Measurements from ENCODE around the gene GABRR3.

GABRR3 gene

DNA sequence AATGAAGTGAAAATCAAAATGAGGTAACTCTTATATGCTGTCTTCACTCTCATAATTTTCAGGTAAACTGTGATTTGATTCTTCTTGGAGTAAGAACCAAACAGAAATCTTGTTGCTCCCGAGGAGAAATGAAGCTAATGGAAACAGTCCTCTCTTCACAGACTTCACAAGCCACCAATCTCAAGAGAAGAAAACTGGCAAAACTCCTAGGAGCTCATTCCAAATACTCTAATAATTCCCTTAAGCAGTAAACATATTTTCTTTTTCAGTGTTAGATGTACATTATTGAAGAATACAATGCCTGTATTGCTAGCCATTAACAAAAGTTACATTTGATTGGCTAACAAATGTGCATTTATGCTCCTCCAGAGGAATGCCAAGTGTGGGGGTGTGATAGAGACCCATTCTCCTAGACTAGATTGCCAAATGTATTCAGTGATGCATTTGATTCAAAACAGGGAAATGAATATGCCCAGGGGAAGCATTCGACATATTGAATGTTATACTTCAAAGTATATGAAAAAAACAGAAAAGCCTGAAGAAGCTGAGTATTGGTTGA, 51.1 kb downstream of the GABRR3 start:
- H3K36me3 ChIP-seq (ENCODE audit: insufficient read depth, low read length): no peaks in the 10 kb centered on the region
- peaks cover 9% of the 10 kb centered on the region for H3K27me3 ChIP-seq (ENCODE audit: control insufficient read depth, insufficient read depth, low read length)
- H3K4me2 ChIP-seq (ENCODE audit: low read length): no peak overlapping the region
- no peaks in the 10 kb centered on the region for H3K4me1 ChIP-seq (ENCODE audit: control insufficient read depth, insufficient read depth, low read length)
- no peak overlapping the region for H3K9ac ChIP-seq (ENCODE audit: low read depth, low read length)
- no peak overlapping the region for H3K4me3 ChIP-seq (ENCODE audit: low read length)
- H3K9me3 ChIP-seq (replicated peaks; ENCODE audit: low read length): no peaks in the 10 kb centered on the region

DNA sequence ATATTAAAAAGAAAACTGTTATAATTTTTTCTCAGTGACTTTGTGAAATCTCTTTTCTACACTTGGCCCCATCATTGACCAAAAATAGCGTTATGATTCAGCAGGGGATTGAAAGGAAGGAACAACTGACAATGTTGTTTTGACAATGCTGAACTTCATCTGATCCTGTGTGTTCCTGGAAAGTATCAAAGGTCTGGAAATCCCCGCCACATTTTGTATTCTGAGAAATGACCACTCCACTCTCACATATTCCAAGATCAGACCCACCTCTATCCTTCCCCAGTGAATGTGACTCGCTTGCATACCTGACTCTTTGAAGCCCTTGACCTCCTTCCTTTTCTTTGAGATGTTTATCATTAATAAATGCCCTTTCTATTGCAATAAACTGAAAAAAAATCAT, 53.2 kb downstream of the GABRR3 start:
- Histone ChIP-seq H3K9ac (ENCODE audit: low read depth, low read length) (no peak overlapping the region), H3K36me3 (ENCODE audit: insufficient read depth, low read length) (no peaks in the 10 kb centered on the region), H3K4me1 (ENCODE audit: control insufficient read depth, insufficient read depth, low read length) (no peaks in the 10 kb centered on the region), H3K27me3 (ENCODE audit: control insufficient read depth, insufficient read depth, low read length) (peaks cover 9% of the 10 kb centered on the region), H3K4me3 (ENCODE audit: low read length) (no peak overlapping the region), H3K4me2 (ENCODE audit: low read length) (no peak overlapping the region), H3K9me3 (replicated peaks; ENCODE audit: low read length) (no peaks in the 10 kb centered on the region)

DNA sequence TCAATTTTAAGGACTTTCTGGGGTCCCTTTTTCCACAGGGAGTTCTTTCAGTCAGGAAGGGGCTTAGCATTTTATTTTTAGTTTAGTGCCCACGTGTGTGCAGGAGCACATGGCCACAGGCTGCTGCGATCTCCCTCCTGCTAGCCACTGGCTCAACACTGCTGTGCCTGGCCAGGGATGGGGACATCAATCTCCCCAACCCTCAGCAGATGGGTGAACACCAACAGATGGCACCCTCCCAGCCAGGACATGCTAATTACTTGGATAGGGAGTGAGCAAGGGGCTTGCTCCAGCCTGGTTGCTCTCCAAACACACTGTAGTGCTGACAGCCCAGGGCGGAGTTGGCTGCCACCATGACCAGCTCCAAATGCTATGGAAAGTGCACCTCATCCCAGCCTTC, 55.5 kb downstream of the GABRR3 start:
- Histone ChIP-seq H3K4me3 (ENCODE audit: low read length) (no peak overlapping the region), H3K9ac (ENCODE audit: low read depth, low read length) (no peak overlapping the region), H3K4me1 (ENCODE audit: control insufficient read depth, insufficient read depth, low read length) (no peaks in the 10 kb centered on the region), H3K36me3 (ENCODE audit: insufficient read depth, low read length) (no peaks in the 10 kb centered on the region), H3K27me3 (ENCODE audit: control insufficient read depth, insufficient read depth, low read length) (peaks cover under 1% of the 10 kb centered on the region), H3K9me3 (replicated peaks; ENCODE audit: low read length) (no peaks in the 10 kb centered on the region), H3K4me2 (ENCODE audit: low read length) (no peak overlapping the region)

- no peaks in the 10 kb centered on the region for H3K9me3 ChIP-seq (replicated peaks; ENCODE audit: low read length)
- no peak overlapping the region for H3K4me2 ChIP-seq (ENCODE audit: low read length)
- H3K4me3 ChIP-seq (ENCODE audit: low read length): no peak overlapping the region
- H3K27me3 ChIP-seq (ENCODE audit: control insufficient read depth, insufficient read depth, low read length): no peaks in the 10 kb centered on the region
- peaks cover 15% of the 10 kb centered on the region for H3K4me1 ChIP-seq (ENCODE audit: control insufficient read depth, insufficient read depth, low read length)
- no peaks in the 10 kb centered on the region for H3K36me3 ChIP-seq (ENCODE audit: insufficient read depth, low read length)
- no peak overlapping the region for H3K9ac ChIP-seq (ENCODE audit: low read depth, low read length)
Observed at GRCh38 chr3:97975466-97975865, 59.6 kb downstream of the GABRR3 start.

GRCh38 chr3:97974996-97975395, 60.1 kb downstream of the GABRR3 start:
- H3K9me3 ChIP-seq (replicated peaks; ENCODE audit: low read length): no peaks in the 10 kb centered on the region
- H3K4me3 ChIP-seq (ENCODE audit: low read length): no peak overlapping the region
- H3K9ac ChIP-seq (ENCODE audit: low read depth, low read length): no peak overlapping the region
- H3K4me2 ChIP-seq (ENCODE audit: low read length): no peak overlapping the region
- H3K27me3 ChIP-seq (ENCODE audit: control insufficient read depth, insufficient read depth, low read length): no peaks in the 10 kb centered on the region
- no peaks in the 10 kb centered on the region for H3K36me3 ChIP-seq (ENCODE audit: insufficient read depth, low read length)
- H3K4me1 ChIP-seq (ENCODE audit: control insufficient read depth, insufficient read depth, low read length): peaks cover 17% of the 10 kb centered on the region

DNA sequence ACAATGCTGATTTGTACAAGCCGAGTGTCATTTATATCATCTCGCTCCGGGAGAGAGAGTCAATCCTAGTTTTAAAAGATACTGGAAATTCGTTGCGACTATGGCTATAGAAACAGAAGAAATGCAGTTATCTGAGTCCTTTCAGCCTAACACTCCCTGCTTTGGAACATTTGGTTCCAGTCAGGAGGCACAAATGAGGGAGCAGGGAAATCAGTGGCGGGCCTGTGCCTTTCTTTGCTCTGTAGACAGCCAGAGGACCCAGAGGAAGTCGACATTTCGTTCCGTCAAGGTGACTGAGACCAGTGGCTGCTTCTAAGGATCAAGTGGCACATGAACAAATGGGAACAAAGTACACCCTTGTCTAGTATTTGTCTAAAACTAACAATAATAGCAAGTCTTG, 62.1 kb downstream of the GABRR3 start:
- no peaks in the 10 kb centered on the region for H3K9me3 ChIP-seq (replicated peaks; ENCODE audit: low read length)
- H3K4me2 ChIP-seq (ENCODE audit: low read length): peak overlapping the region; percentile 82
- H3K4me3 ChIP-seq (ENCODE audit: low read length): peak overlapping the region; percentile 72
- no peaks in the 10 kb centered on the region for H3K36me3 ChIP-seq (ENCODE audit: insufficient read depth, low read length)
- peaks cover 17% of the 10 kb centered on the region for H3K4me1 ChIP-seq (ENCODE audit: control insufficient read depth, insufficient read depth, low read length)
- no peaks in the 10 kb centered on the region for H3K27me3 ChIP-seq (ENCODE audit: control insufficient read depth, insufficient read depth, low read length)
- no peak overlapping the region for H3K9ac ChIP-seq (ENCODE audit: low read depth, low read length)

DNA sequence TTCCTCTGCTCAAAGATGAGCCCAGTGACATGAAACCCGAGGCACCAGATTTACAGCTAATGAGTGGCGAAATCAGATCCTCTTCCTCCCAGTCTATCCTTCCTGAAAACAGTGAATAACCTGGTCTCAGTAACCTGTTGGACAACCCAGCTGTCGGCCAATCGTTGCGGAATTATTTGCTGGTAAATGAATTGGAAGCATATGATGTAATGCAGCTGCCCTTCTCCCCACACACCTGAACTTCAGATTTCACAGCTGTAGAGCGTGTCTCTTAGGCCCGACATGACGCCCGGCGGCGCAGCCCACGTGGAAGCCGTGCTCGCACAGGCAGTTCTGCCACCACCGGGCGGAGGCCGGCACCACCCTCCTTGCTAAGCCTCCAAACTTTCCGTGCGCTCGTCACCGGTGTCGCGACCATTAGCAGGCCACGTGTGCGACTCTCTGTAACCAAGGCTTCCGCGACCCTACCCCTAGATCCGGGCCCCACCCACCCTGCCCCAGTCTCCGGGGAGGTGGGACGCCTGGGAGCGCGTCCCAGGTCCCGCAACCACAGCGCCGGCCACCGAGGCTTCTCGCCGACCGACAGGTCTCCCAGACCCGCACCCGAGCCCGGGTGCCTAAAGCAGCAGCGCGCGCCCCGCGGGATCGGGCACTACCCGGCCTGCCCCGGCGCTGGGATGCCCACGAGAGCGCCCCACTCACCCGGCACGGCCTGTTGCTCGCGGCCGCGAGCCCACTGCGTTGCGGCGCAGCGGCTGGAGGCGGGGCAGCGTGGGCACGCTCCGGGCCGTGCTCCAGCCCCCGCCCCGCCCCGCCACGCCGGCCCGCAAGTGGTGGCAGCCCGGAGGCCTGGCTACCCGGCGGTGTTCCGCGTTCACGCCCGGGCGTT, 63.2 kb downstream of the GABRR3 start, which contains the start of gene RIOX2:
Gene RIOX2, minus strand, starts transcription at position 753 of the 889 bp plus-strand sequence. CDS start 4,838 bp downstream, outside the sequence.
- H3K27me3 ChIP-seq (ENCODE audit: control insufficient read depth, insufficient read depth, low read length): no peaks in the 10 kb centered on the region
- H3K4me1 ChIP-seq (ENCODE audit: control insufficient read depth, insufficient read depth, low read length): peaks cover 17% of the 10 kb centered on the region
- H3K4me2 ChIP-seq (ENCODE audit: low read length): peak within 1 kb of the TSS; percentile 82
- no peaks in the 10 kb centered on the region for H3K9me3 ChIP-seq (replicated peaks; ENCODE audit: low read length)
- peak within 1 kb of the TSS; percentile 71 for H3K9ac ChIP-seq (ENCODE audit: low read depth, low read length)
- peak within 1 kb of the TSS; percentile 72 for H3K4me3 ChIP-seq (ENCODE audit: low read length)
- peaks cover under 1% of the 10 kb centered on the region for H3K36me3 ChIP-seq (ENCODE audit: insufficient read depth, low read length)

DNA sequence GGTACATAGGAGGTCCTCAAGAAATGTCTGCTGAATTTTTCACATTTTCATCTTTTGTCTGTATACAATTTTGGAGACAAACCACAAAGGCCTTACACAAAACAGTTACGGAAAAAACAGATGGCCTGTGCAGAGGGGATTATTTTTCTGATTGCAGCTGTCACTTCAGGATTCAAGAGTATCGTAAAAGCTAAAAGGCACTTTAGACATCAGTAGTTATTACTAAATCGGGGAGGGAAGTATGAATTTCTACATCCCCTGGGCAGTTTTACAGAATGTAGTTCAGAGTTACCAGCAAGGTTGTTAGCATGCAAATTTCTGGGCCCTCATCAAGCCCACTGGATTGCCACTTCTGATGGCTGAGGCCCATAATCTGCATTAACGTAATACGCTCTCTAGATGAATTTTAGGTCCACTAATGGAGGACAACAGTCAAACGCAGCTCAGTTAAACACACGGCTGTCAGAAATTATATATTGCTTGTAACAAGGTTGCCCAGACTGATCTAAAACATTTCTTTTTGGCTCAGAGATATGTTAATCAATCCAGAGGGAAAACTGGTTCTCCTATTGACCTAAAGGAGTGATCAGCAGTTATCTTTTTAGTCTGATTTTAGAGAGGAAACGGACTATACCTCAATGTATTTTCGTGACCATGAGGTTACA, 64.0 kb downstream of the GABRR3 start:
- Histone ChIP-seq H3K4me3 (ENCODE audit: low read length) (peak overlapping the region; percentile 72), H3K9ac (ENCODE audit: low read depth, low read length) (peak overlapping the region; percentile 71), H3K4me1 (ENCODE audit: control insufficient read depth, insufficient read depth, low read length) (peaks cover 17% of the 10 kb centered on the region), H3K4me2 (ENCODE audit: low read length) (peak overlapping the region; percentile 82), H3K36me3 (ENCODE audit: insufficient read depth, low read length) (peaks cover 6% of the 10 kb centered on the region), H3K27me3 (ENCODE audit: control insufficient read depth, insufficient read depth, low read length) (no peaks in the 10 kb centered on the region), H3K9me3 (replicated peaks; ENCODE audit: low read length) (no peaks in the 10 kb centered on the region)

GRCh38 chr3:97970156-97970555, 65.0 kb downstream of the GABRR3 start:
- H3K9me3 ChIP-seq (replicated peaks; ENCODE audit: low read length): no peaks in the 10 kb centered on the region
- no peaks in the 10 kb centered on the region for H3K27me3 ChIP-seq (ENCODE audit: control insufficient read depth, insufficient read depth, low read length)
- H3K9ac ChIP-seq (ENCODE audit: low read depth, low read length): no peak overlapping the region
- H3K4me3 ChIP-seq (ENCODE audit: low read length): no peak overlapping the region
- peaks cover 6% of the 10 kb centered on the region for H3K36me3 ChIP-seq (ENCODE audit: insufficient read depth, low read length)
- H3K4me1 ChIP-seq (ENCODE audit: control insufficient read depth, insufficient read depth, low read length): peaks cover 17% of the 10 kb centered on the region
- peak overlapping the region; percentile 82 for H3K4me2 ChIP-seq (ENCODE audit: low read length)

GRCh38 chr3:97969541-97969940, 65.6 kb downstream of the GABRR3 start:
- no peaks in the 10 kb centered on the region for H3K9me3 ChIP-seq (replicated peaks; ENCODE audit: low read length)
- no peaks in the 10 kb centered on the region for H3K27me3 ChIP-seq (ENCODE audit: control insufficient read depth, insufficient read depth, low read length)
- H3K4me3 ChIP-seq (ENCODE audit: low read length): no peak overlapping the region
- H3K4me1 ChIP-seq (ENCODE audit: control insufficient read depth, insufficient read depth, low read length): peaks cover 17% of the 10 kb centered on the region
- H3K4me2 ChIP-seq (ENCODE audit: low read length): peak overlapping the region; percentile 28
- peaks cover 6% of the 10 kb centered on the region for H3K36me3 ChIP-seq (ENCODE audit: insufficient read depth, low read length)
- no peak overlapping the region for H3K9ac ChIP-seq (ENCODE audit: low read depth, low read length)

DNA sequence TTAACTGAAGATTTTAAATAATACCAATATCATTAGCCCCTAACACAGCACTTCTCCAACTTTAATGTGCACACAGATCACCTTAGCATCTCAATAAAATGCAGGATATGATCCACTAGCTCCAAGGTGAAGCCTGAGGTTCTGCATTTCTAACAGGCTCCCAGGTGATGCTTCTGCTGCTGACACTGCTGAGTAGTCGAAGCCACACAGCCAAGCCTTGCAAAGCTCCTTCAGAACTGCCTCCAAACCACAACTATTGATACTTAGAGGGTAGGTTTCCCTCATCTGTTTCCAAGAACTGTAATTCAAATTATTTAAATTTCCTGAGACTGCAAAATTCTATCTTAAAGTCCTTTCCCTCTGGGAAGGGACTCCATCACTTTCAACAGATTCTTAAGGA, 66.7 kb downstream of the GABRR3 start:
- Histone ChIP-seq H3K27me3 (ENCODE audit: control insufficient read depth, insufficient read depth, low read length) (no peaks in the 10 kb centered on the region), H3K36me3 (ENCODE audit: insufficient read depth, low read length) (peaks cover 9% of the 10 kb centered on the region), H3K9me3 (replicated peaks; ENCODE audit: low read length) (no peaks in the 10 kb centered on the region), H3K4me1 (ENCODE audit: control insufficient read depth, insufficient read depth, low read length) (peaks cover 17% of the 10 kb centered on the region), H3K4me2 (ENCODE audit: low read length) (no peak overlapping the region), H3K4me3 (ENCODE audit: low read length) (no peak overlapping the region), H3K9ac (ENCODE audit: low read depth, low read length) (no peak overlapping the region)

All from skeletal muscle satellite cell (primary cell).